Measurements from ENCODE around the gene MRPL49. TPM values are rescaled to one million over a fixed set of nuclear protein-coding genes. Genes with fewer than 3 reads are reported as not detected.

The MRPL49 gene
- total RNA-seq, 3 donors from 2014 or later (not counting 1 experiment from before 2014, with no cell fraction given), result 36.8 to 37.5 (median 36.9) TPM

DNA sequence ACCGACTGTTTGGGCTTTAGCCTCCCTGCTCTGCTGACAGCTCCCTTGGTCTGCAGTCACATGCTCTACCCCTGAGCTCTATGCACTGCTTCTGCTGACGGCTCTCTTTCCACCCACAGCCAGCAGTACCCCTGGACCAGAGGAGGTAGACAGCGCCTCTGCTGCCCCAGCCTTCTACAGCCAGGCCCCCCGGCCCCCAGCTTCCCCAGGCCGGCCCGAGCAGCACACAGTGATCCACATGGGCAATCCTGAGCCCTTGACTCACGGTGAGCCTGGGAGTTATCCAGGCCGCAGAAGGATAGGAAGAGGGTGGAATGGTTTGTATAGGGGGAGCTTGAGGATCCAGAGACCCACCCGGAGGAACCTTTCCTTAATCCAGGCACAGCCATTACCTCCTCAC, 35.3 kb upstream of the MRPL49 start:
- Mint-ChIP-seq H3K27ac (no peak overlapping the region), H3K27me3 (ENCODE audit: low read depth in 2 of 2) (no peaks in the 10 kb centered on the region), H3K9me3 (no peaks in the 10 kb centered on the region), H3K4me1 (peaks cover 27 to 31% of the 10 kb centered on the region in 2 donors), H3K36me3 (peaks cover 7% of the 10 kb centered on the region), H3K4me3 (no peak overlapping the region)
- H3K9me3 ChIP-seq (ENCODE audit: control insufficient read depth, insufficient read depth, low read length), result no peaks in the 10 kb centered on the region
- H3K4me3 ChIP-seq (ENCODE audit: low read length), result no peak overlapping the region
- peaks cover 36% of the 10 kb centered on the region for H3K36me3 ChIP-seq (ENCODE audit: control insufficient read depth, insufficient read depth, low read length)
- 96% methylated on average over 9 of the region's 9 CpGs for WGBS (ENCODE audit: insufficient coverage)
- no peak for ATAC-seq
- no peaks in the 10 kb centered on the region for H3K27me3 ChIP-seq (ENCODE audit: control insufficient read depth, insufficient read depth, low read length)
- no peak for DNase-seq
- peaks cover 16% of the 10 kb centered on the region for H3K4me1 ChIP-seq (ENCODE audit: control insufficient read depth, insufficient read depth, low read length)
- intact Hi-C loops (cut with micrococcal nuclease), result loop anchor here (10.0 kb wide), 1 partner anchor 1258 kb away; the partner anchor contains the start of genes B4GAT1 and BRMS1
- H3K27ac ChIP-seq (ENCODE audit: low read length), result no peak overlapping the region
- TF ChIP-seq, protein P1, sequence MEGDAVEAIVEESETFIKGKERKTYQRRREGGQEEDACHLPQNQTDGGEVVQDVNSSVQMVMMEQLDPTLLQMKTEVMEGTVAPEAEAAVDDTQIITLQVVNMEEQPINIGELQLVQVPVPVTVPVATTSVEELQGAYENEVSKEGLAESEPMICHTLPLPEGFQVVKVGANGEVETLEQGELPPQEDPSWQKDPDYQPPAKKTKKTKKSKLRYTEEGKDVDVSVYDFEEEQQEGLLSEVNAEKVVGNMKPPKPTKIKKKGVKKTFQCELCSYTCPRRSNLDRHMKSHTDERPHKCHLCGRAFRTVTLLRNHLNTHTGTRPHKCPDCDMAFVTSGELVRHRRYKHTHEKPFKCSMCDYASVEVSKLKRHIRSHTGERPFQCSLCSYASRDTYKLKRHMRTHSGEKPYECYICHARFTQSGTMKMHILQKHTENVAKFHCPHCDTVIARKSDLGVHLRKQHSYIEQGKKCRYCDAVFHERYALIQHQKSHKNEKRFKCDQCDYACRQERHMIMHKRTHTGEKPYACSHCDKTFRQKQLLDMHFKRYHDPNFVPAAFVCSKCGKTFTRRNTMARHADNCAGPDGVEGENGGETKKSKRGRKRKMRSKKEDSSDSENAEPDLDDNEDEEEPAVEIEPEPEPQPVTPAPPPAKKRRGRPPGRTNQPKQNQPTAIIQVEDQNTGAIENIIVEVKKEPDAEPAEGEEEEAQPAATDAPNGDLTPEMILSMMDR (IDR thresholded peaks at IDR 0.05), result no peak

DNA sequence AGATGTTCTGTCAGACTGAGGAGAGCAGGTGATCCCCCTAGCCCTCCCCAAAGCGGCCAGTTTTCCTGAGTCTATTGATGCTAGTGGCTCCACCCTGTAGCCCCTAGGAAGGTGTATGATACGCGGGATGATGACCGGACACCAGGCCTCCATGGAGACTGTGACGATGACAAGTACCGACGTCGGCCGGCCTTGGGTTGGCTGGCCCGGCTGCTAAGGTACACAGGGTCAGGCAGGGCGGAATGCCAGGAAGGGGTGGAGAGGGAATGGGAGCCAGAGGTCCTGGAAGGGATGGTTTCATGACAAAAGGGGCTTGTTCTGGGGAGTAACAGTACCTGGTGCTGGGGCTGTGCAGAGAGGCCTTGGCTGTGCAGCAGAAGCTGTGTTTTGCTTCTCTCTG, 34.9 kb upstream of the MRPL49 start:
- no peak overlapping the region for H3K27ac ChIP-seq (ENCODE audit: low read length)

DNA sequence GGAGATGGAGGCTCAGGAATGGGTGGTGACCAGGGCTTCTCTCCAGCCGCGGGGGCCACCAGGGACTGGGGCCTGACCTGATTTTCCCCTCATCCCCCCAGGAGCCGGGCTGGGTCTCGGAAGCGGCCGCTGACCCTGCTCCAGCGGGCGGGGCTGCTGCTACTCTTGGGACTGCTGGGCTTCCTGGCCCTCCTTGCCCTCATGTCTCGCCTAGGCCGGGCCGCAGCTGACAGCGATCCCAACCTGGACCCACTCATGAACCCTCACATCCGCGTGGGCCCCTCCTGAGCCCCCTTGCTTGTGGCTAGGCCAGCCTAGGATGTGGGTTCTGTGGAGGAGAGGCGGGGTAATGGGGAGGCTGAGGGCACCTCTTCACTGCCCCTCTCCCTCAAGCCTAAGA, 34.3 kb upstream of the MRPL49 start:
- Mint-ChIP-seq H3K27me3 (ENCODE audit: low read depth in 2 of 2) (no peaks in the 10 kb centered on the region), H3K9me3 (no peaks in the 10 kb centered on the region), H3K36me3 (peaks cover 7% of the 10 kb centered on the region), H3K4me1 (peaks cover 25 to 31% of the 10 kb centered on the region in 2 donors), H3K27ac (no peak overlapping the region), H3K4me3 (no peak overlapping the region)
- no peaks in the 10 kb centered on the region for H3K27me3 ChIP-seq (ENCODE audit: control insufficient read depth, insufficient read depth, low read length)
- intact Hi-C loops (cut with micrococcal nuclease), result loop anchor here (10.0 kb wide), 1 partner anchor 1257 kb away; the partner anchor contains the start of genes B4GAT1 and BRMS1
- peaks cover 36% of the 10 kb centered on the region for H3K36me3 ChIP-seq (ENCODE audit: control insufficient read depth, insufficient read depth, low read length)
- peaks cover 16% of the 10 kb centered on the region for H3K4me1 ChIP-seq (ENCODE audit: control insufficient read depth, insufficient read depth, low read length)
- no peaks in the 10 kb centered on the region for H3K9me3 ChIP-seq (ENCODE audit: control insufficient read depth, insufficient read depth, low read length)
- H3K27ac ChIP-seq (ENCODE audit: low read length), result no peak overlapping the region
- 93% methylated on average over 14 of the region's 15 CpGs for WGBS (ENCODE audit: insufficient coverage)
- TF ChIP-seq, protein P1 (IDR thresholded peaks at IDR 0.05), result no peak
- no peak for DNase-seq
- no peak overlapping the region for H3K4me3 ChIP-seq (ENCODE audit: low read length)
- ATAC-seq, result no peak

More for the DNA sequence above, 34.9 kb upstream of the MRPL49 start:
- Mint-ChIP-seq H3K27ac (no peak overlapping the region), H3K4me1 (peaks cover 27 to 31% of the 10 kb centered on the region in 2 donors), H3K36me3 (peaks cover 7% of the 10 kb centered on the region), H3K27me3 (ENCODE audit: low read depth in 2 of 2) (no peaks in the 10 kb centered on the region), H3K9me3 (no peaks in the 10 kb centered on the region), H3K4me3 (no peak overlapping the region)
- H3K36me3 ChIP-seq (ENCODE audit: control insufficient read depth, insufficient read depth, low read length), result peaks cover 36% of the 10 kb centered on the region
- WGBS (ENCODE audit: insufficient coverage), result over 99% methylated on average over 11 of the region's 11 CpGs
- TF ChIP-seq, protein P1 (IDR thresholded peaks at IDR 0.05), result no peak
- no peak for DNase-seq
- ATAC-seq, result no peak
- peaks cover 16% of the 10 kb centered on the region for H3K4me1 ChIP-seq (ENCODE audit: control insufficient read depth, insufficient read depth, low read length)
- intact Hi-C loops (cut with micrococcal nuclease), result loop anchor here (10.0 kb wide), 1 partner anchor 1258 kb away; the partner anchor contains the start of genes B4GAT1 and BRMS1
- H3K4me3 ChIP-seq (ENCODE audit: low read length), result no peak overlapping the region
- no peaks in the 10 kb centered on the region for H3K9me3 ChIP-seq (ENCODE audit: control insufficient read depth, insufficient read depth, low read length)
- no peaks in the 10 kb centered on the region for H3K27me3 ChIP-seq (ENCODE audit: control insufficient read depth, insufficient read depth, low read length)

DNA sequence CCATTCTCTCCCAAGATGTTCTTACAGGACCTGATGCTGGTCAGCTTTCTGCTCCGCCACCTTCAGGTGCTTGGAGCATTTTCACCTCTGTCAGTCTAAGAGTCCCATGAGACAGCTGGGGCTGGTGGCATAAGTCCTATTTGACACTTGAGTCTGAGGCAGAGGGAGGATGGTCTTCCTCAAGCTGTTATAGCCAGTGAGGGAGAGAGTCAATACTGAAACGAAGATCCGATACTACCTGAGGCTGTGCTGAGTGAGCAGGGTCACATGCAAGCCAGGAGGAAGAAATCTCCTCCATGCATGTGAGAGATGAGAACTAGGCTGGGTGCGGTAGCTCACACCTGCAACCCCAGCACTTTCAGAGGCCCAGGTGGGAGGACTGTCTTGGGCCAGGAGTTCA, 32.5 kb upstream of the MRPL49 start:
- Mint-ChIP-seq H3K4me1 (peaks cover 7 to 13% of the 10 kb centered on the region in 2 donors), H3K27ac (no peak overlapping the region), H3K4me3 (no peak overlapping the region), H3K9me3 (no peaks in the 10 kb centered on the region), H3K27me3 (ENCODE audit: low read depth in 2 of 2) (no peaks in the 10 kb centered on the region), H3K36me3 (peaks cover 7% of the 10 kb centered on the region)
- H3K36me3 ChIP-seq (ENCODE audit: control insufficient read depth, insufficient read depth, low read length), result peaks cover 36% of the 10 kb centered on the region
- H3K9me3 ChIP-seq (ENCODE audit: control insufficient read depth, insufficient read depth, low read length), result no peaks in the 10 kb centered on the region
- intact Hi-C loops (cut with micrococcal nuclease), result loop anchor here (10.0 kb wide), 1 partner anchor 1255 kb away; the partner anchor contains the start of genes B4GAT1 and BRMS1
- TF ChIP-seq, protein P1 (IDR thresholded peaks at IDR 0.05), result no peak
- peaks cover 7% of the 10 kb centered on the region for H3K4me1 ChIP-seq (ENCODE audit: control insufficient read depth, insufficient read depth, low read length)
- ATAC-seq (no peak), DNase-seq (no peak)
- no peaks in the 10 kb centered on the region for H3K27me3 ChIP-seq (ENCODE audit: control insufficient read depth, insufficient read depth, low read length)
- H3K4me3 ChIP-seq (ENCODE audit: low read length), result no peak overlapping the region
- no peak overlapping the region for H3K27ac ChIP-seq (ENCODE audit: low read length)
- 98% methylated on average over 4 of the region's 4 CpGs for WGBS (ENCODE audit: insufficient coverage)

All from natural killer cell (primary cell).